ENCODE results near the gene PRAMEF20.
"Not testable (repeated sequence)": the region's sequence is repeated elsewhere in the genome, so short reads cannot be mapped to it uniquely, and the experiment has no call there.

PRAMEF20 gene

GRCh38 chr1:13410150-13410549 is at the start of gene PRAMEF20:
Gene PRAMEF20 (plus strand): TSS chr1:13410450. CDS start chr1:13416355, 5,905 bp downstream.
- not testable (repeated sequence) for FAIRE-seq

GRCh38 chr1:13362364-13362763 is 47.9 kb upstream of the PRAMEF20 start:
- FAIRE-seq: not testable (repeated sequence)

- FAIRE-seq: not testable (repeated sequence)
Measured at GRCh38 chr1:13364928-13365327, 45.3 kb upstream of the PRAMEF20 start.

- FAIRE-seq: not testable (repeated sequence)
Measured at GRCh38 chr1:13366536-13366935, 43.7 kb upstream of the PRAMEF20 start.

- FAIRE-seq: not testable (repeated sequence)
Measured at GRCh38 chr1:13368544-13368943, 41.7 kb upstream of the PRAMEF20 start.

- not testable (repeated sequence) for FAIRE-seq
Measured at GRCh38 chr1:13378983-13379382, 31.3 kb upstream of the PRAMEF20 start.

GRCh38 chr1:13380380-13380779 is 29.9 kb upstream of the PRAMEF20 start:
- not testable (repeated sequence) for FAIRE-seq

GRCh38 chr1:13389332-13389731 is 20.9 kb upstream of the PRAMEF20 start, which contains the start of gene PRAMEF17:
Gene PRAMEF17 (plus strand): TSS chr1:13389632. CDS start chr1:13389658, 26 bp downstream.
- FAIRE-seq: not testable (repeated sequence)

GRCh38 chr1:13393004-13393403 is 17.2 kb upstream of the PRAMEF20 start:
- not testable (repeated sequence) for FAIRE-seq

- not testable (repeated sequence) for FAIRE-seq
Measured at GRCh38 chr1:13394761-13395160, 15.5 kb upstream of the PRAMEF20 start.

- FAIRE-seq: not testable (repeated sequence)
Measured at GRCh38 chr1:13395311-13395710, 14.9 kb upstream of the PRAMEF20 start.

- no peak for FAIRE-seq
Measured at GRCh38 chr1:13407811-13408210, 2.4 kb upstream of the PRAMEF20 start.

GRCh38 chr1:13430495-13430894 is 20.2 kb downstream of the PRAMEF20 start:
- no peak for FAIRE-seq

- FAIRE-seq: no peak
Measured at GRCh38 chr1:13432251-13432650, 22.0 kb downstream of the PRAMEF20 start.

- not testable (repeated sequence) for FAIRE-seq
Measured at GRCh38 chr1:13433694-13434358, 23.6 kb downstream of the PRAMEF20 start.

GRCh38 chr1:13435458-13435857 is 25.2 kb downstream of the PRAMEF20 start:
- no peak for FAIRE-seq

- FAIRE-seq: not testable (repeated sequence)
Measured at GRCh38 chr1:13439104-13439783, 29.0 kb downstream of the PRAMEF20 start.

GRCh38 chr1:13443335-13443979 is 33.2 kb downstream of the PRAMEF20 start:
- no peak for FAIRE-seq

GRCh38 chr1:13450204-13450603 is 40.0 kb downstream of the PRAMEF20 start:
- FAIRE-seq: no peak

- no peak for FAIRE-seq
Measured at GRCh38 chr1:13451399-13451965, 41.2 kb downstream of the PRAMEF20 start.

- FAIRE-seq: no peak
Measured at GRCh38 chr1:13456904-13457532, 46.8 kb downstream of the PRAMEF20 start.

- no peak for FAIRE-seq
Measured at GRCh38 chr1:13461977-13462376, 51.7 kb downstream of the PRAMEF20 start.

GRCh38 chr1:13462682-13463081 is 52.4 kb downstream of the PRAMEF20 start:
- FAIRE-seq: no peak
